Activated T-helper 1 cell treated with anti-CD3 and anti-CD28 coated beads, Interleukin-12 subunit alpha, Interleukin-12 subunit beta, Interleukin-2, Interleukin-4 antibody, amounts not matched to agents 30 ng/mL and 10 ng/mL and 1 ng/mL, durations not matched to agents 14 hours and 24 hours and 36 hours (primary cell): Measurements from ENCODE around the gene ANAPC2. TPM values are rescaled to one million over a fixed set of nuclear protein-coding genes. Genes with fewer than 3 reads are reported as not detected.
A peak's percentile ranks its signal among the peaks of the same experiment; 100 is the strongest.

Experiments
- DNase-seq: peaks from one replicate; pipeline ENCODE4 v3.0.0; 2021; ENCODE audit warnings: low spot score
- H3K27ac Mint-ChIP-seq: one replicate; pipeline ENCODE4 v1.8.0; 2021; ENCODE audit warnings: mild to moderate bottlenecking, mixed read lengths
- H3K27me3 Mint-ChIP-seq: one replicate; pipeline ENCODE4 v1.8.0; 2022; ENCODE audit warnings: mild to moderate bottlenecking, moderate library complexity, mixed read lengths; ENCODE audit not compliant: insufficient read depth
- H3K36me3 Mint-ChIP-seq: one replicate; pipeline ENCODE4 v1.8.0; 2021; ENCODE audit warnings: low read depth, mixed read lengths
- H3K4me1 Mint-ChIP-seq: one replicate; pipeline ENCODE4 v1.8.0; 2021; ENCODE audit warnings: low read depth, mixed read lengths
- H3K4me3 Mint-ChIP-seq: one replicate; pipeline ENCODE4 v1.8.0; 2021; ENCODE audit warnings: mild to moderate bottlenecking, moderate library complexity, mixed read lengths
- H3K9me3 Mint-ChIP-seq: one replicate; pipeline ENCODE4 v1.8.0; 2021; ENCODE audit warnings: mixed read lengths
- intact Hi-C: fragments of 100-400 bp; cut with micrococcal nuclease; formaldehyde crosslinking; loops from one replicate; pipeline ENCODE4 v1.15.1; 2024
- total RNA-seq: library from RNA; stranded (reverse); gene quantifications from 2 replicates; pipeline ENCODE4 v1.2.3, GENCODE V29; 2022

The ANAPC2 gene
- total RNA-seq, 1 donor from 2014 or later, result 63.6 TPM

DNA sequence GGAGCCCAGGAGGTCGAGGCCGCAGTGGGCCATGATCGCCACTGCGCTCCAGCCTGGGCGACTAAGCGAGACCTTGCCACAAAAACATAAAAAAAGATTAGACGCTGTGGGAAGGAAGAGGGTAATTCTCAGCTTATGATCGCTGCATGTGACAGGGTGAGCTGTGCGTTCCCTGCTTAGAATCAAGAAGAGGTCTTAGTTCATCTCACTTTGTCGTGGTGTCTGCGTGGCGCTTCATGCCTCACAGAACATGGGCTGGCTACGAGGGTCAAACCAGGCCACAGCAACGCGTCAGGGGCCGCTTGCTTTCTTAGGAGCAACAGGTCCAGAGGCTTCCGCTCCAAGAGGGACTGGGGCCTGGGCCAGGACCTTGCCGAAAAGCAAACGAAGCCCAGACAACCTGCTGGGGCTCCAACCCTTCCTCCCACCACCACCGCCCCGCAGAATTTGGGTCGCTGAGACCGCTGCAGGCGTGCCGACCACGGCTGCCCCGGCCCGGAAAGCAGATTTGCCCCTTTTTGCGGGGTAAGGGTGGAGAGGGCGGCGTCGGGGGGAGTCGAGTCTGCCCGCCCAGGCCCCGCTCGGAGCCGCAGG, 59.4 kb downstream of the ANAPC2 start:
- no peak for DNase-seq
- H3K9me3 Mint-ChIP-seq, result no peaks in the 10 kb centered on the region
- H3K27ac Mint-ChIP-seq, result peak overlapping the region; percentile 92
- H3K36me3 Mint-ChIP-seq, result peaks cover 10% of the 10 kb centered on the region
- intact Hi-C loops, result loop anchor here (1.0 to 5.0 kb wide), 7 partner anchors 14 to 94 kb away; partner anchors contain the start of genes ANAPC2, DPP7, MAN1B1 and NPDC1
- peaks cover 24% of the 10 kb centered on the region for H3K4me1 Mint-ChIP-seq
- peak overlapping the region; percentile 90 for H3K4me3 Mint-ChIP-seq
- H3K27me3 Mint-ChIP-seq, result no peaks in the 10 kb centered on the region

DNA sequence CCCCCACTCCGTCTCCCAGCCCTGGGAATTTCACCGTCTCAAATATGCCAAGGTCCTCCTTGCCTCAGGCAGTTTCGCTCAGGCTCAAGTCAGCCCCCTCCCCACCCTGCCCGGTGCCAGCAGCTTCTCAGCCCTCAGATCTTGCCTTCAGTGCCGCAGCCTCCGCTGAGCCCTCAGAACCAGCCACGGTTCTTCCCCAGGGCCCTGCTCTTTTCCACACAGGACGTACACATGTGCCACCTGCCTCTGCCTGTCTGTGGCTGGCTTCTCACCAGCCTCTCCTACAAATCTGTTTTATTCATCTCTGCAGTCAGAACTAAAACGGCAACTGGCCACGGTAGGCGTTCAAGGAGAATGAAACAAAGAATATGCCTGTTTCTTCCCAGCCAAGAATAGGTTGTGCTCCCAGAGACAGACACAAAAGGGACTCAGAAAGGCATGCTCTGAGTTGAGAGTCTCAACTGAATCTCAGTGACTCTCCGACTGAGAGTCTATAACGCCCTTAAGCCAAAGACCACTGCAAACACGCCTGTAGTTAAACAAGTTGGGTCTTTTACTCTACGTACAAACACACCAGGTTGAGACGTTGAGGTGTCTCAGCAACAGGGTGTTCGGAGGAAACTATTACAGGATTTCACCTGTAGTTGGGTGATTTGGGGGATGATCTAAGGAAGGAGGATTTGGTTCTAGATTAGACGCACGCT, 60.0 kb downstream of the ANAPC2 start:
- DNase-seq, result no peak
- Mint-ChIP-seq H3K27me3 (no peaks in the 10 kb centered on the region), H3K27ac (peak overlapping the region; percentile 92), H3K9me3 (no peaks in the 10 kb centered on the region), H3K36me3 (peaks cover 10% of the 10 kb centered on the region), H3K4me1 (peaks cover 24% of the 10 kb centered on the region), H3K4me3 (peak overlapping the region; percentile 90)
- intact Hi-C loops, result loop anchor here (2.0 to 5.0 kb wide), 4 partner anchors 14 to 81 kb away; partner anchors contain the start of genes DPP7, MAN1B1 and NPDC1

DNA sequence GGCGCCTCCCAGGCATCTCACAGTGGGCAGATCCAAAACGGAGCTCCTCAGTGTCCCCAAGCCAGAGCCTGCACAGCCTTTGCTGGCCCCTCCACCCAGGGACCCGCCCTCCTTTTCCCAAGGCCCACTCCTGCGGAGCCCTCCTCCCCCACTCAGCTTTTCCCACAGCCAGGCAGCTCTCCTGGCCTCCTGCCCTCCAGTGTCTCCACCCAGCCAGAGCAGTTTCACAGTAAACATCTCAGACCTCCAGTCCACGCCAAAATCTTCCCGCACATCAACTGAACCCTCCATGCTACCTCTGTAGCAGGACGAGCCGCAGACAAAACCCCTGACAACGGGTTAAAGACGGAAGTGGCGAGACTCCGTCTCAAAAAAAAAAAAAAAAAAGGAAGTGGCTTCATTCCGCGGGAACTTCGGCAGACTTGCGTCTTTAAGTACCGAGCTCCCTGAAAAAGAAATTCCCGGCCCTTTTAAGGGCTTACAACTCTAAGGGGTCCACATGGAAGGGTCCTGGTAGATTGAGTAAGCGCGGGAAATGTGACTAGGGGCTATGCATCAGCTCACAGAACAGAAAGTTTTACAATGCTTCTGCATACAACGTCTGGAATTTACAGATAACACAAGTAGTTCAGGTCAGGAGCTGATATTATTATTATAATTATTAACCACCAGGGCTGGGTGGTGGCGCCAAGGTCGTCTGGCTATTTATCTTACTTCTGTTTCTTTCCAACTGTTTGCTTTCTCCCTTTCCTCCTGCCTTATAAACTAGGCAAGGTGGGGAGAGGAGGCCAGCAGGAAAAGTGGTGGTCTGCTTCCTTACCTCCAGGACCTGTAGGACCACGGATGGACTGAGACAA, 60.8 kb downstream of the ANAPC2 start:
- Mint-ChIP-seq H3K27ac (peak overlapping the region; percentile 92), H3K9me3 (no peaks in the 10 kb centered on the region), H3K36me3 (peaks cover 10% of the 10 kb centered on the region), H3K4me1 (peaks cover 24% of the 10 kb centered on the region), H3K27me3 (no peaks in the 10 kb centered on the region), H3K4me3 (peak overlapping the region; percentile 90)
- peak; percentile 42 for DNase-seq
- intact Hi-C loops, result loop anchor here (2.0 to 5.0 kb wide), 4 partner anchors 13 to 80 kb away; partner anchors contain the start of genes DPP7, MAN1B1 and NPDC1

DNA sequence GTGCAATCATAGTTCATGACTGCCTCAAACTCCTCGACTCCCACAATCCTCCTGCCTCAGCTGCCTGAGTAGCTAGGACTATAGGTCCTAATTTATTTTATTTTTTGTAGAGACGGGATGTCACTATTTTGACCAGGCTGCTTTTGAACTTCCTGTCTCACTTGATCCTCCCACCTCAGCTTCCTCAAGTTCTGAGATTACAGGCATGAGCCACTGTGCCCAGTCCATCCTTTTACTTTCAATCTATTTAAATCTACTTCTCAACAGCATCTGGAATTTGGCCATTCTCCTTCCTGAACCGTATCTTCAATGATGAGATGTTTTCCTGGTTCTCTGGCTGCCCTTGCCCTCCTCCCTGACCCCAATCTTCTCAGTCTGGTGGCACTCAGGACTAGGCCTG, 61.6 kb downstream of the ANAPC2 start:
- DNase-seq, result no peak
- intact Hi-C loops, result loop anchor here (5.0 kb wide), 2 partner anchors 36 to 79 kb away; partner anchors contain the start of gene NPDC1
- no peaks in the 10 kb centered on the region for H3K27me3 Mint-ChIP-seq
- peaks cover 24% of the 10 kb centered on the region for H3K4me1 Mint-ChIP-seq
- peak overlapping the region; percentile 90 for H3K4me3 Mint-ChIP-seq
- no peaks in the 10 kb centered on the region for H3K9me3 Mint-ChIP-seq
- H3K36me3 Mint-ChIP-seq, result peaks cover 10% of the 10 kb centered on the region
- H3K27ac Mint-ChIP-seq, result peak overlapping the region; percentile 88

Other genes with a start within 250 kb of the ANAPC2 start
- 92.5 and 96.2 TPM in 2 replicates for gene FBXW5, start 243.8 kb downstream of the ANAPC2 start, total RNA-seq
- 0.56 and 1.5 TPM in 2 replicates for gene C8G, start 243.3 kb downstream of the ANAPC2 start, total RNA-seq
- 1.8 and 1.9 TPM in 2 replicates for gene LCN12, start 236.3 kb downstream of the ANAPC2 start, total RNA-seq
- gene PTGDS, start 211.1 kb downstream of the ANAPC2 start, total RNA-seq, result 0.36 TPM in 1 of 2 replicates, not detected in the other
- not detected in 2 replicates for gene LCNL1, start 205.6 kb downstream of the ANAPC2 start, total RNA-seq
- 79.4 and 84.5 TPM in 2 replicates for gene PAXX, start 196.1 kb downstream of the ANAPC2 start, total RNA-seq
- not detected in 2 replicates for gene CLIC3, start 192.0 kb downstream of the ANAPC2 start, total RNA-seq
- 25.7 and 26.9 TPM in 2 replicates for gene ABCA2, start 160.3 kb downstream of the ANAPC2 start, total RNA-seq
- 0.16 and 0.22 TPM in 2 replicates for gene FUT7, start 156.5 kb downstream of the ANAPC2 start, total RNA-seq
- 78.2 and 80.1 TPM in 2 replicates for gene NPDC1, start 142.4 kb downstream of the ANAPC2 start, total RNA-seq
- gene ENTPD2, start 134.5 kb downstream of the ANAPC2 start, total RNA-seq, result not detected in 2 replicates
- 23.9 and 25.1 TPM in 2 replicates for gene SAPCD2, start 118.0 kb downstream of the ANAPC2 start, total RNA-seq
- 13.9 and 14.9 TPM in 2 replicates for gene UAP1L1, start 111.0 kb downstream of the ANAPC2 start, total RNA-seq
- 48.1 and 53.6 TPM in 2 replicates for gene MAN1B1, start 101.6 kb downstream of the ANAPC2 start, total RNA-seq
- gene DPP7, start 73.8 kb downstream of the ANAPC2 start, total RNA-seq, result 371 and 394 TPM in 2 replicates
- gene GRIN1, start 49.4 kb downstream of the ANAPC2 start, total RNA-seq, result 0.05 TPM in 2 replicates
- 0.21 TPM in 1 of 2 replicates, not detected in the other for gene LRRC26, start 18.5 kb downstream of the ANAPC2 start, total RNA-seq
- gene TMEM210, start 16.5 kb downstream of the ANAPC2 start, total RNA-seq, result not detected in 2 replicates
- 101 and 105 TPM in 2 replicates for gene SSNA1, start 116 bp upstream of the ANAPC2 start, total RNA-seq
- 15.6 and 17.2 TPM in 2 replicates for gene TPRN, start 12.2 kb upstream of the ANAPC2 start, total RNA-seq
- 40.5 and 41.5 TPM in 2 replicates for gene TMEM203, start 17.1 kb upstream of the ANAPC2 start, total RNA-seq
- 42.4 and 48.9 TPM in 2 replicates for gene NDOR1, start 17.1 kb upstream of the ANAPC2 start, total RNA-seq
- gene RNF208, start 33.7 kb upstream of the ANAPC2 start, total RNA-seq, result 9.3 and 11.0 TPM in 2 replicates
- 0.49 and 0.60 TPM in 2 replicates for gene CYSRT1, start 36.6 kb upstream of the ANAPC2 start, total RNA-seq
- gene RNF224, start 38.9 kb upstream of the ANAPC2 start, total RNA-seq, result 0.29 TPM in 1 of 2 replicates, not detected in the other
- gene SLC34A3, start 42.3 kb upstream of the ANAPC2 start, total RNA-seq, result not detected in 2 replicates
- 277 and 280 TPM in 2 replicates for gene TUBB4B, start 52.7 kb upstream of the ANAPC2 start, total RNA-seq
- gene STPG3, start 62.7 kb upstream of the ANAPC2 start, total RNA-seq, result 1.2 and 1.8 TPM in 2 replicates
- 70.8 and 72.1 TPM in 2 replicates for gene NELFB, start 66.8 kb upstream of the ANAPC2 start, total RNA-seq
- gene TOR4A, start 89.2 kb upstream of the ANAPC2 start, total RNA-seq, result 11.6 and 11.7 TPM in 2 replicates
- 15.2 and 15.4 TPM in 2 replicates for gene NRARP, start 113.7 kb upstream of the ANAPC2 start, total RNA-seq
- 4.8 and 4.9 TPM in 2 replicates for gene EXD3, start 234.6 kb upstream of the ANAPC2 start, total RNA-seq
- gene NOXA1, start 234.8 kb upstream of the ANAPC2 start, total RNA-seq, result 0.49 and 0.54 TPM in 2 replicates